Fibroblast of skin of abdomen (primary cell): ENCODE data around the gene SNAI3.
A peak's percentile ranks its signal among the peaks of the same experiment; 100 is the strongest.

ENCODE experiments used
- DNase-seq: peaks from one replicate; pipeline ENCODE4 v3.0.0-alpha.2; 2013

SNAI3 gene

GRCh38 chr16:88665570-88665969 lies 20.7 kb downstream of the SNAI3 start:
- no peak for DNase-seq

GRCh38 chr16:88665148-88665547 lies 21.2 kb downstream of the SNAI3 start:
- DNase-seq = no peak

- DNase-seq = peak; percentile 97
Measured at GRCh38 chr16:88662843-88663606, 23.3 kb downstream of the SNAI3 start, which contains the start of gene MVD. TSS of gene MVD (minus strand) at chr16:88663091. CDS start at chr16:88663080, 11 bp downstream.

GRCh38 chr16:88662222-88662842 lies 24.0 kb downstream of the SNAI3 start:
- DNase-seq = no peak

- no peak for DNase-seq
Measured at GRCh38 chr16:88661468-88661867, 24.8 kb downstream of the SNAI3 start.

- no peak for DNase-seq
Measured at GRCh38 chr16:88659160-88659559, 27.1 kb downstream of the SNAI3 start.

- no peak for DNase-seq
Measured at GRCh38 chr16:88658714-88659113, 27.6 kb downstream of the SNAI3 start.

- no peak for DNase-seq
Measured at GRCh38 chr16:88657371-88657770, 28.9 kb downstream of the SNAI3 start.

GRCh38 chr16:88656291-88656980 lies 29.9 kb downstream of the SNAI3 start:
- no peak for DNase-seq

GRCh38 chr16:88655733-88656281 lies 30.5 kb downstream of the SNAI3 start:
- DNase-seq = no peak

- no peak for DNase-seq
Measured at GRCh38 chr16:88655053-88655732, 31.1 kb downstream of the SNAI3 start.

GRCh38 chr16:88654363-88655052 lies 31.8 kb downstream of the SNAI3 start:
- no peak for DNase-seq

GRCh38 chr16:88653596-88654362 lies 32.5 kb downstream of the SNAI3 start:
- no peak for DNase-seq

GRCh38 chr16:88653101-88653500 lies 33.2 kb downstream of the SNAI3 start:
- no peak for DNase-seq

- no peak for DNase-seq
Measured at GRCh38 chr16:88652762-88653063, 33.6 kb downstream of the SNAI3 start.

GRCh38 chr16:88651989-88652761 lies 34.1 kb downstream of the SNAI3 start:
- DNase-seq = no peak

- DNase-seq = no peak
Measured at GRCh38 chr16:88651276-88651988, 34.9 kb downstream of the SNAI3 start.

GRCh38 chr16:88650749-88651275 lies 35.5 kb downstream of the SNAI3 start, which contains the start of gene CYBA:
TSS of gene CYBA (minus strand) at chr16:88651053. CDS start at chr16:88651013, 40 bp downstream.
- DNase-seq = peak; percentile 49

- no peak for DNase-seq
Measured at GRCh38 chr16:88649924-88650748, 36.2 kb downstream of the SNAI3 start.
